ENCODE data around the gene PPARGC1A.

Gene PPARGC1A

DNA sequence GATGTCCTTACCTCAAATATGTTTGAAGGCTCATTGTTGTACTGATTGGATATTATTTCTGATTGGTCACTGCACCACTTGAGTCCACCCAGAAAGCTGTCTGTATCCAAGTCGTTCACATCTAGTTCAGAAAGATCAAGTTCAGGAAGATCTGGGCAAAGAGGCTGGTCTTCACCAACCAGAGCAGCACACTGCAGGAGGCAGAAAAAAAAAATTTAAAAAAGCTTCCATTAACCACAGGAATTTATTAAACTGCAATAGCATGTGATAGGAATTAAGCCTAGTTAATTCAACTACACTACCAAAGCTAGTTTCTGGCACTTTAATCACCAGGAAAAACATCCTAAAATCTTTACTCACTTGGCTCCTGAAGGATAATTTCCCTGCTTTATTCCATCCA, 5.1 kb downstream of the PPARGC1A start:
- no peak for DNase-seq (ENCODE audit: low read depth)
- TF ChIP-seq, protein P1, sequence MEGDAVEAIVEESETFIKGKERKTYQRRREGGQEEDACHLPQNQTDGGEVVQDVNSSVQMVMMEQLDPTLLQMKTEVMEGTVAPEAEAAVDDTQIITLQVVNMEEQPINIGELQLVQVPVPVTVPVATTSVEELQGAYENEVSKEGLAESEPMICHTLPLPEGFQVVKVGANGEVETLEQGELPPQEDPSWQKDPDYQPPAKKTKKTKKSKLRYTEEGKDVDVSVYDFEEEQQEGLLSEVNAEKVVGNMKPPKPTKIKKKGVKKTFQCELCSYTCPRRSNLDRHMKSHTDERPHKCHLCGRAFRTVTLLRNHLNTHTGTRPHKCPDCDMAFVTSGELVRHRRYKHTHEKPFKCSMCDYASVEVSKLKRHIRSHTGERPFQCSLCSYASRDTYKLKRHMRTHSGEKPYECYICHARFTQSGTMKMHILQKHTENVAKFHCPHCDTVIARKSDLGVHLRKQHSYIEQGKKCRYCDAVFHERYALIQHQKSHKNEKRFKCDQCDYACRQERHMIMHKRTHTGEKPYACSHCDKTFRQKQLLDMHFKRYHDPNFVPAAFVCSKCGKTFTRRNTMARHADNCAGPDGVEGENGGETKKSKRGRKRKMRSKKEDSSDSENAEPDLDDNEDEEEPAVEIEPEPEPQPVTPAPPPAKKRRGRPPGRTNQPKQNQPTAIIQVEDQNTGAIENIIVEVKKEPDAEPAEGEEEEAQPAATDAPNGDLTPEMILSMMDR (IDR thresholded peaks at IDR 0.05; ENCODE audit: insufficient read depth, low read depth, low read length, missing control alignments): no peak
- H3K4me3 ChIP-seq (ENCODE audit: low read depth, low read length): no peak overlapping the region

DNA sequence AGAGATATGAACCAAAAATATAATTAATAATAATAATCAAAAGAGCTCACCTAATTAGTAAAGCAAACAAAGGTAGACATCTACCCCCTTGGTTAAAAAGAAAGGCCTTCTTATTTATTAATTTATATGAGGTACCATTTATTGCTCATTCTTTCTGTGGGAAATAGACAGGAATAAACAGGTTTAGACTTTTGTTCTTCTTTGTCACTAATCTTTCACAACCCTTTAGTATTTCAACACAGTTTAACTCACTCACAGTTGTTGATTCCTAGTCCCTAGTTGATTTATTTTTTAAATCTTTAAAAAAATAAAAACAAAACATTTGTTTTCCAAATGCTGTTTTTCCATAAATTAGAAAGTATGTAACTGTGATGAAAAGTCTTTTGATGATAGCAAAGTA, 5.6 kb downstream of the PPARGC1A start:
- TF ChIP-seq, protein P1 (IDR thresholded peaks at IDR 0.05; ENCODE audit: insufficient read depth, low read depth, low read length, missing control alignments): no peak
- DNase-seq (ENCODE audit: low read depth): no peak
- no peak overlapping the region for H3K4me3 ChIP-seq (ENCODE audit: low read depth, low read length)

DNA sequence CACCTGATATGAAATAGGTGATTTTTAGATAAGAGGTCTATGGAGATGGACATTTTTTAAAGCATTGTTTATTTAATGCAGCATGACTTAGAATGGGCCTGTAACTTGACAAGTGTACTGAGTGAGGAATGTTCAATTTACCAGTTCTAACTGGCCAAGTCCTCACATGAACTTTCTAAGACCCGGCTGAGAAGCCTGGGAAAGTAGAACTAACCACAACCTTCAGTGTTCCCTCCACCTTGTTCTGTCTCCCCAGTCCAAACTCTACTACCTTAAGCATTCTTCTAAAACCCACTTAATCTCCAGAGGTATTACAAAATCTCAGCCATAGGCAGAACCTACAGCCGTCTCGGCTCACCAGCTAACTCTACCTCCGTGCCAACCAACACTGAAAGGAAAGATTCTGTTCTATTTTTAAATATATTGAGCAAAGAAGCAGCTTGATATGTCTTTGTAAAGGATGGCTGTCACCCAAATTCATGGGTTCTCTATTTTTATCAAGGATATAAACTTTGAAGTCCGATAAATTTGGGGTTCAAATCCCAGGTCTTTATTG, 6.8 kb downstream of the PPARGC1A start:
- no peak for DNase-seq (ENCODE audit: low read depth)
- TF ChIP-seq, protein P1 (IDR thresholded peaks at IDR 0.05; ENCODE audit: insufficient read depth, low read depth, low read length, missing control alignments): no peak
- no peak overlapping the region for H3K4me3 ChIP-seq (ENCODE audit: low read depth, low read length)

DNA sequence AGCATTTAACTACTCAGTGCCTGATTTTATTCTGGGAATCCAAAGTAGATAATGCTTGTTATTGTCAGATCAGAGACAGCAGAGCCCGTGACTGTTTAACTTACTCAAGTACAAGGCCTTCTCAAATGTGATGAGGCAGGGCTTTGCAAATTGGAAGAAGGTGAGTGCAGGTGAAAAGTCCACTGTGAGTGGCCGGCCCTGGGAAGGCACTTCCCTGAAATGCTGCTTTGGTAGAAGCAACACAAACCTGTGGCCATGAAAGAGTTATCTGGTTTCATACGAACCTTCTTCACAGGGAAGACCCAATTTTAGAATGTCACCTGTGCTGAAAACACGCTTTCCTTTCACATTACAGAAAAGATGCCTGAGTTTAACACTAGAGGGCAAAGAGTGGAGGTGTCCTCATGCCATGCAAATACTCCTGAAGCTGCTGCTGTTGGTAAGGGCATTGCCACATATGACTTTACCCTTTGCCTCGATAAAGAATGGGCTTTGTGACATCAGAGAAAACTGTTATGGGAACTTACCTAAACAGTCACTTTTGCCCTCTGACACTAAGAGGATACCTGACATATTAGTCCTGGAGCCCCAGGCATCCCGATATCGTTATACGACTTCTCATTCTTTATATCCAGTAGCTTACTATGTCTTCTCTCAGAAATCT, 8.0 kb downstream of the PPARGC1A start:
- TF ChIP-seq, protein P1 (IDR thresholded peaks at IDR 0.05; ENCODE audit: insufficient read depth, low read depth, low read length, missing control alignments): no peak
- DNase-seq (ENCODE audit: low read depth): peak; percentile 1
- H3K4me3 ChIP-seq (ENCODE audit: low read depth, low read length): no peak overlapping the region

DNA sequence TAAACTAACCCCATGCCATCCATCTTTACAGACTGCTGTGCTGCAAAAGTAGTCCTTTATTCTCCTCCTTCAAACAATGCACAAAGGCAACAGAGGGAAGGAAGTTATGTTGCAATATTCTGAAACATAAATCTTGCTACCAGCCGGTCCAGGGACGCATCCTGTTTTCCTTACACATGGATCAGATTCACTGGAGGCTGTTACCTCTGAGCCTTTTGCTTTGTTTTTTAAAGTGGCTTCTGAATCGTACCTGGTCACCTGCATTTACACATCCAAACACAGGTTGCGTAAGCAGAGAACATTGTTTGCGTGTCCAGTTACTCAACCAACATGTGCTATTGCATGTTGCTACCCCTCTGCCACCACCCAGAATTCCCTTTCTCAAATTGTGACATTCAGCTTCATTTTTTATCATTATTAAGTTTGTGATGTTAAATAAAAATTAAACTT, 8.8 kb downstream of the PPARGC1A start:
- DNase-seq (ENCODE audit: low read depth): no peak
- no peak overlapping the region for H3K4me3 ChIP-seq (ENCODE audit: low read depth, low read length)
- TF ChIP-seq, protein P1 (IDR thresholded peaks at IDR 0.05; ENCODE audit: insufficient read depth, low read depth, low read length, missing control alignments): no peak

DNA sequence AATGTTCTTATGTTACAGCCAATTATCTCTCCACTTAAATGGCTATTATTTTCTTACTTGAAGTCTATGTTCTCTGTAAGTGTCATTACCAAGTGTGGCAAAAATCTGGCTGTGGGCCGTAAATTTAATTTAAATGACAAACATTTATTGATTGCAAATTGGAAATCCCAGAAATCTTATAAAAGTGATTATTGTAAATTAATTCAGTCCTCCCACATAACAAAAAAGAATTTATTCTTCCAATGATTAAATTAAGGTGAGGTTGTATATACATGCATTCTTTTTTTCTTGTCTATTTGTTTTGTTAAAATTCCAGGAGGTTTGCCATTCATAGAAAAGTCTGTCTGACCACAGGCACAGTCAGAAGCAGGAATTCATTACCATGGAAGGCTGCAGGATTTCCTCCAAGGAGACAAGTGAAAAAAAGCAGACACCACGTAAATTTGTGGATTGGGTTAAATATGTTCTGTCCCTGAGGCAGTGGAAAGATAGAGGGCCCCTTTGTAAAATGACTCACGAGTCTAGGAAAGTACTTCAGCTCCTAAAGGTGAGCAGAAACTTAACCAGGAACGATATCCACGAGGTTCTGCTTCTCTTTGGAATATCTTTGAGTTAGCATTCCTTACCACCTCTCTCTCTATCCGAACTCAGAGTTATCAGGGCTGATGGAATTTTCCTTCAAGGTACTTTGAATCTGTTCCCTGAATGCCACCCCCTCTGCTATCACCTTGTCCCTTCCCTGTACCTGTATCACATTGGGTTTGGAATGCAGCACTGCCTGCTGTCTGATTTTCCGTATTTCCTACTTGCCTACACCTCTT, 10.7 kb downstream of the PPARGC1A start:
- no peak for DNase-seq (ENCODE audit: low read depth)
- TF ChIP-seq, protein P1 (IDR thresholded peaks at IDR 0.05; ENCODE audit: insufficient read depth, low read depth, low read length, missing control alignments): no peak
- no peak overlapping the region for H3K4me3 ChIP-seq (ENCODE audit: low read depth, low read length)

Measured in GM12865 (cell line).